Umbilical cord (tissue), 2 donors: ENCODE results near the gene SYNGAP1. TPM values are rescaled to one million over a fixed set of nuclear protein-coding genes. Genes with fewer than 3 reads are reported as not detected.
"Not testable (repeated sequence)": the region's sequence is repeated elsewhere in the genome, so short reads cannot be mapped to it uniquely, and the experiment has no call there.

Source experiments
- DNase-seq: peaks from one replicate; pipeline ENCODE4 v3.0.0-alpha.2; 2015; ENCODE audit warnings: low spot score
- total RNA-seq: library from RNA; depleted of rRNA; stranded (reverse); fragments of >200 nt; gene quantifications from one replicate; pipeline ENCODE4 v1.2.3, GENCODE V29; 2014; ENCODE audit warnings: low replicate concordance; ENCODE audit not compliant: insufficient read depth

SYNGAP1 gene
- total RNA-seq, result 7.5 TPM

GRCh38 chr6:33419580-33420490, at the start of gene SYNGAP1:
Gene SYNGAP1 (plus strand): TSS chr6:33420065. CDS start chr6:33420265, 200 bp downstream.
- DNase-seq, result peak; percentile 90

GRCh38 chr6:33371901-33372300, 48.0 kb upstream of the SYNGAP1 start:
- DNase-seq, result not testable (repeated sequence)

- DNase-seq, result no peak
Measured at GRCh38 chr6:33372526-33373123, 47.2 kb upstream of the SYNGAP1 start.

GRCh38 chr6:33373960-33374910, 45.6 kb upstream of the SYNGAP1 start:
- no peak for DNase-seq

GRCh38 chr6:33375143-33375671, 44.7 kb upstream of the SYNGAP1 start:
- DNase-seq, result peak; percentile 91

- no peak for DNase-seq
Measured at GRCh38 chr6:33377171-33377570, 42.7 kb upstream of the SYNGAP1 start.

- not testable (repeated sequence) for DNase-seq
Measured at GRCh38 chr6:33379184-33379583, 40.7 kb upstream of the SYNGAP1 start.

GRCh38 chr6:33380272-33380981, 39.4 kb upstream of the SYNGAP1 start:
- DNase-seq, result no peak

- DNase-seq, result no peak
Measured at GRCh38 chr6:33383427-33384185, 36.3 kb upstream of the SYNGAP1 start.

GRCh38 chr6:33384581-33385020, 35.3 kb upstream of the SYNGAP1 start:
- DNase-seq, result no peak

- DNase-seq, result no peak
Measured at GRCh38 chr6:33390173-33390572, 29.7 kb upstream of the SYNGAP1 start.

GRCh38 chr6:33390767-33391277, 29.0 kb upstream of the SYNGAP1 start:
- DNase-seq, result no peak

- peak; percentile 100 for DNase-seq
Measured at GRCh38 chr6:33391278-33391921, 28.5 kb upstream of the SYNGAP1 start, which contains the start of gene KIFC1. Gene KIFC1 (plus strand): TSS chr6:33391823. CDS start chr6:33391986, 163 bp downstream.

GRCh38 chr6:33391922-33392594, 27.8 kb upstream of the SYNGAP1 start:
- DNase-seq, result peak; percentile 43

- no peak for DNase-seq
Measured at GRCh38 chr6:33392595-33392948, 27.3 kb upstream of the SYNGAP1 start.

- DNase-seq, result no peak
Measured at GRCh38 chr6:33392979-33393378, 26.9 kb upstream of the SYNGAP1 start.

- DNase-seq, result no peak
Measured at GRCh38 chr6:33397541-33397940, 22.3 kb upstream of the SYNGAP1 start.

- not testable (repeated sequence) for DNase-seq
Measured at GRCh38 chr6:33398601-33399000, 21.3 kb upstream of the SYNGAP1 start.
